NCI-H82 (cell line): ENCODE measurements around the gene TNFRSF11A.

ENCODE experiments used
- DNase-seq: peaks from one replicate; lab custom pipeline; 2025; lab: John Stamatoyannopoulos, UW

The TNFRSF11A gene

DNA sequence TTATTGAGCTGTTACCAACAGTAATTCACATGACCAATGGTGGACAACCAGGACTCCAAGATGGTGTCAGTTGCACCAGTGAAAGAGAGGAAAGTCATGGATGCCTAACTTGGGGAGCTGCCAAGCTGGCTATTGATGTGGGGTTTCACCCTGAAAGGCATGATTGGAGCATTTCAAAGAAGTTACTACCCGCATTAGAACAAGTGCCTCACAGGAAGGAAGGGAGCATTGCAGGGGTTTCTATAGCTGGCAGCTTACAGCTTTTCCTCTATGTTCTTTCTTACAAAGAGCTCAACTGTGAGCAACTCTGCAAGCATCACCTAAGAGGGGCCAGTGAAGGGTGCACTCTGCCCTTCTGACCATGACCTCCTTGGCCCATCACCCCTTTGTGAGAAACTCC is 93.1 kb downstream of the TNFRSF11A start:
- no peak for DNase-seq

DNA sequence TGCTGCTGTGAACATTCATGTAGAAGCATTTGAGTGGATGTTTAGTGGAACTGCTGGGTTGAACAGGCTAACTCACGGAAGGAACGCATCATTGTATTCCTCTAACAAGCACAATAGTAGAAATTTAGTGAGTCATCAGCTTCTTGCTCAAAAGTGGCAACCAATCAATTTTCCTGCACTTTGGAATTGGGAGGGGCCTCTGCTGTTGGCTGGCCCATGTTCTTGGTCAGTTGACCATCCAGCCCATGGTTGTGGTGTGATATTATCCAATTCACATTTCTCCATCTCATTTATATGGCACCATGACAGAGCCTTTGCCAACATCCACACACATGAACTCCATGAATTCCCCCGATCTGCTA is 95.0 kb downstream of the TNFRSF11A start:
- no peak for DNase-seq

DNA sequence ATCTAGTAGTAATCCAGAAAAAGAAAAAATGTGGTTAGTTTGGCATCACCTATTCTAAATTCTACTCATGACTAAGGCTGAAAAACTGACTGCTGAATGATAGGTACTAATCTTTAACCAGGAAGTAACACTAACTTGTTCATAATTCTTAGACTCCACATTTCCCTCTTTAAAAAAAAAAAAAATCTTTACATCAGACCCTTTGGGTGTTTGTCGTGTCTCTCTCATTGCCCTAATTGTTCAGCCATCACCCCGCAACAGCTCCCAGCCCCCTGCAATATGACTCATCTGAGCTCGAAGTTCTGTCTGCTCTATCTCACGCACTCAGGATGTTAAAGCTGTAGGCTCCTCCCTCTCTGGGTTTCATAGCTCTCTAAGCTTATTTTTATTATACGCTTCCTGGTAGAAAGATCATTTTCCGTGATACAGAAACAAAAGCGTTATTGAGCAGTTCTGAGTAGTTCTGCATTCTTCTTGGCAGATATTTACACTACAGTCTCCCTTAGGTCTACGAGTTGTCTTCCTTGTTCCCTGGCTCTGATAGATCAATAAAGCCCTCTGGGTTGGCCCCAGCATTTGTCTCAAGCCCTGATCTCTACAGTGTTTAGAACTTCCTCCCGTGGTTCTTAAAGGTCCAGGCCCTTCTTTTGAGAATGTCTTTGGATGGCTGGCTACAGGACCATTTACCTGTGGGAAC is 95.6 kb downstream of the TNFRSF11A start:
- DNase-seq: no peak

DNA sequence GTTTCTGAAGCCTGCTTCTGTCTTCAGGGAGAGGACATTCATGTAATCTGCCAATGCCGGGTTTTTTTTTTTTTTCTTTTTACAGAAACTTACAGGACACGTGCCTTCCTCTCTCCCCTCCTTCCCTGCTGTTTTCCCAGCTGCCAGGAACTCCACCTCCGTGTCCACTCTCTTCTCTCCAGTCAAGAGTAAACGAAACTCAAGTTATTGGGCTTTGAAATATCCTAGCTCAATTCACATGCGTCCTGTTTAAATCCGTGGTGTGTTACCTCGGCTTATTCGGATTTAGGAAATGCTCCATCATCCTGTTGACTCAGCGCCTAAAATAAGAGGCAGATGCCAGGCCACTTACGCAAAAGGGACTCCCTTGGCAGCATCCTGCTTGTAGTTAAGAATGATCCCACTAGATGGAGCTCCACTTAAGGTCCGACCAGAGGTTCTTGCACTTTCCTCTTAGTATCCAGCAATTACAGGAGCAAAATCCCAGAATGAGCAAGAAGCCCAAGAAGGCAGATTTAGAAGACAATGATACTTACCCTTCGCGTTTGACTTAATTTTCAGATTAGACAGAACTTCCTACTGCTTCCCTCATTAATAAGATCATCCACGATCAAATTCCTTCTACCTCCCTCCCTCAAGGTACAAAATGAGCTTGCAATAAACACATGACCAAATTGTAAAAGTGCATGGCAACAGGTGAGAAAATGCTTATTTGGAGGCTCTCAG is 100.5 kb downstream of the TNFRSF11A start:
- DNase-seq: peak; percentile 93

DNA sequence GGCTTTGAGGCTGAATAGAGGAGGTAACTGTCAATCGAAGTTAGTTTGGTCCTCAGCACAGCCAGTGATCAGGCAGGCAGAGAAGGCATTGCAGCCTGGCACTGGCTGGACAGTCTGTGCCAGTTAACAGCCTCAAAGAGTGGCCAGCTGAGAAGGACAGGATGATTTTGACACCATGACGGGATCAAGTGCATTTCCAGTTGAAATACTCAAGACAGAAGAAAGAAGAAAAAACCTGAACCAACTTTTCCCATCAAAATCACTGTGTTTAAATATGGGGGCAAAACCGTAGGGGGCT is 101.0 kb downstream of the TNFRSF11A start:
- no peak for DNase-seq

DNA sequence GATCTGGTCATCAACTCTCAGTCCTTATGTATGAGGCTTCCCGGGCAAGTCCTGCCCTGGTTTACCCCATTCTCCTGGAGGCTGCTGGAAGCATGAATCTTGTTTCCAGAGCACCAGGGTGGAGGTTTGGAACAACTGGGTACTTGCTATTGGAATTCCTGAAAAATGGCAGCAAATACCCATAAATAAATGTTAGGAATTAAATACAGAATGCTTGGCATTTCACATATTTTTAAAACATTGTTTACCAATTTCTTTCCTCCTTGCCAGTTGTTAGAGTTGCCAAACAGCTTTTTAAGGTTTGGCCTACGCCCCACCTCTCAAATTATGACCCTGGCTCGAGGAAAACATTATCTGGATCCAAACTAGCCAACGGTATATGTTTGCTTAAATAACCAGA is 107.1 kb downstream of the TNFRSF11A start:
- DNase-seq: no peak

DNA sequence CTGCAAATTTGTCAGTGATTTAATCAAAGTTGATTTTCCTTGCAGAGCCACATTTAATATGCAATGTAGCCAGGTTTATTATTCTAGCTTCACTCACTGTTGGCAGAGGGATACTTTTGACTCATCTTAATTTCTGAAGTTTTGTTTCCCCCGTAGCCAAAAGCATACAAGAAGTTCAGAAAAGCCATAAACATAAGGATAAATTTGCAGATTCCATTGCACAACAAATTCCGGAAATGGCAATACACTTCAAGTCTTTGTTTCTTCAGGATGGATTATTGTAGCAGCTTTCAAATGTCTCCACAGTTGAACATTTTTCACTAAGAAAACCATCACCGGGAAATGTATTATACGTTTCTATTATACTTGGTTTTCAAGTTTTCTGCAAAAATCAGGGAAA is 109.7 kb downstream of the TNFRSF11A start:
- DNase-seq: no peak

DNA sequence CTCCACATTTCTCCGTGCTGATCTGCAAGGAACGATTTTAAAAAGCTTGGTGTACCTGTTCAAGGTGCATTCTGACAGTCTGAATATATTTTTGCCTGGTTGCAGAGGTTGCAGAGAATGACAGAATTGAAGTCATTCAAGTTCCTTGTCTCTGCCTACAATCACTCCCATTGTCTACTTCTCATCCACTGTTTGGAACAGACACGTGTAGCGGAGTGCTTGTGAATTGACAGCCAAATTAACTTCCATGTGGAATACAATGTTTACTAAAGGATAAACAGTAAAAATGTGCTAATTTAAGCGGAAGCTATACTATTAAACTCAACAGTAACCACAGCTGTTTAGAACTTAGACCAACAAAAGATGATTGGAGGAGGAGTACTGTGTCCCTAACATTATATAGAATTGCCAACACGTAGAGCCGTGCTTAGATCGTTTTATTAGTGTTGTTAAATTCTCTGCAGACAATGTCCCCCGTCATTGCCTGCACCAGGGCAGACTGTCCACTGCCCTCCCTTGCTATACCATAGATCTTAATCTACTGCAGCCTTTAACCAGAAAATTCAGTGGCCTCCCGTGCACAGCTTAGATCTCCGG is 110.4 kb downstream of the TNFRSF11A start:
- DNase-seq: no peak

DNA sequence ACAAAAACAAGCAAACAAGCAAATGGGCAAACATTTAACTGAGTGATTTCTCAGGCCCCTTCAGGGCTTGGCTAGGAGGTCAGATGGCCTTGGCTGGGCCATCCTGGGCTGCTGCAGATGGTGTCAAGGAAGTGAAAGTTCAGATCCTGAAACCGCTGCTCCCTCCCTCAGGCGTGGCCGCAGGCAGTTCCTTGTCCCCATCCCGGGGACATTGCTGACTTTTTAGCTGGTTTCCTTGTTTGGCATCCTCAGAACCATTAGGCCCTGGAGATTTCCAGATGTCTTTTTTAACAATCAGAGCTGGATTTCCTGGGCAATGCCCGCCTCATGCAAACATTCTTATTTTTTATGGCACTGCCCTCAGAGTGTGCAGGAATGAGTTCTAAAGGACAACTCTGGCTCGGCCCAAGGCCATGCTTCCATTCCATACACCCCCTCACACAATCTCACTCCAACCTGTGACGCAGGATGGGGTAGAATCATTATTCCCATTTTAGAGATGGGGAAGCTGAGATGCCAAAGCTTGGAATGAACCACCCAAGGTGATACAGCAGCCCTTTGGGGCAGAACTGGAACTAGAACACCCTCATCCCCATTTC is 111.6 kb downstream of the TNFRSF11A start:
- DNase-seq: no peak

DNA sequence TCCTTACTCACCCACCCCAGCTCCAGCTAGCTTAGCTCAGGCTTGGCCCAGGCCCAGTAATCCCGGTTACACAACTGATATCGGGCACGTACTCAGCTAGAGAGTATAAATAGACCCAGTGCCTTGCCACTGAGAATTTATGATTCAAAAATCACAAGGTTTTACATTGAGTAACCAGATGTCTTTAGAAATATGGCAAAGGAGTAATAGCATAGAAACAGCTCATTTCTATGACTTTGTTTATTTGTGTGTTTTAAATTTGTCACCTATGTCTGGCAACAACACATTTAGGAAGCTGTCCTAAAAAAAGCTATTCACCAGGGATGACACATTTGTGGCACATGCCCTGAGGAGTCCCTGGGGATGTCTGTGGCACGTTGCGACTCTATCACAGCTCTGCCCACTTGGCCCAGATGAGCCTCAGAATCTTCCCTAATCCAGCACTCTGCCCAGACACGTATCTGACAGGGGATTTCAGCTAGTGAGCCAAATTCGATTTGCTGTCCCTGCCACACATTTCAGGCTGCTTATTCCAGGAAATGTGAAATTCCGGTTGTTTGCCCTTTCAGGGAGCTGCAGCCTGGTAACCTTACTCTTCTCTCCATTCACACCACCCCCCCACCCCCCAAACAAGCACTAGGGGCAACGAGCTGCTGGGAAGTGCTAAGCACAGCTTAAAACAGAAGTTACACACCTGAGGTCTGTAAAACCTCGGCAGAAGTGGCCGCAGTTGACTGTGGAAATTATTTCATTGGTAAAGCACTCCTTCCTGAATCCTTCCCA is 112.3 kb downstream of the TNFRSF11A start:
- peak; percentile 32 for DNase-seq

DNA sequence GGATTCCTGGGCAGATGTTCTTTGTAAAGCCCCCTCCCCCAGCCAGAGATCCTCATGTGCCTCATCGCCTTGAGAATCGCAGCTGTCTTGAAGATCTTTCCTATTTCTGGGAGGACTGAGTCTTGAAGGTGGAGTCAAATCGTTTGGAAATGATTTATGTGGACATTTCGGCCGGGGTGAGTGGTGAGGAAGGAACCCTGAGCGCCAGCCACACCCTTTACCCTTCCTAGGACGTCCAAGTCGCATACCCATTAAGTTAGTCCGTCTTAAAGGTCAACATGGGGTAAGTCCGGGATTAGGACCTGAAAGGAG is 112.9 kb downstream of the TNFRSF11A start:
- DNase-seq: peak; percentile 43

DNA sequence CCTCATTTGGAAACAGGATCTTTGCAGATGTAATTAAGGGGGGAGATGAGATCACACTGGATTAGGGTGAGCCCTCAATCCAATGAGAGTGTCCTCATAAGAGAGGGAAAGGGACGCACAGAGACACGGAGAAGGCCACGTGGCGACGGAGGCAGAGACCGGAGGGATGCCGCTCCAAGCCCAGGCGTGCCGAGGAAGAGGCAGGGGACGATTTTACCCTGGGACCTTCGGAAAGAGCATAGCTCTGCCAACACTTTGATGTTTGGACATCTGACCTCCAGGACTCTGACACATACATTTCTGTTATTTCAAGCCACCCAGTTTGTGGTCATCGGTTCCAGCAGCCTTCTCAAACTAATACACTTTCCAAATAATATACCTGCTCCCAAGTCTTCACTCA is 113.3 kb downstream of the TNFRSF11A start:
- peak; percentile 18 for DNase-seq

DNA sequence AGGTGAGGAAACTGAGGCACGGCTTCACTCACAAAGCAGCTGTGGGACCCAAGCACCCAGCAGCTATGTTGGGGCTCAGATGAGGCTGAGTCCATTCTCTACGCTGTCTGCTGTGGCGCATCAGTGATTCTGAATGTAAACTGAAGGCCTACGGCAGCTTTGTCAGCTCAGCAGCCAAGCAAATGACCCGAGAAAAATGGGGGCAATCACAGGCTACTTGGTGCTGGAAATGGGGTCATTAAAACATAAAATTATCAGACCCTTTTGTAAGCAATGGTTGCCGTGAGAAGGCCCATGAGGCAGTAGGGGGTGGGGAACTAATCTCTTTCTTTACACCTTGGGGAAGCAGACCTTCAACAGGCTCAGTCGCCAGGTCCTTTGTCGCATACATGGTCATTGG is 113.8 kb downstream of the TNFRSF11A start:
- DNase-seq: no peak
